ENCODE measurements around the gene CHST10. TPM values are rescaled to one million over a fixed set of nuclear protein-coding genes. Genes with fewer than 3 reads are reported as not detected.
"Not testable (repeated sequence)": the region's sequence is repeated elsewhere in the genome, so short reads cannot be mapped to it uniquely, and the experiment has no call there.

Gene CHST10
- total RNA-seq, 2 donors from 2014 or later: 3.3 to 9.9 TPM

GRCh38 chr2:100393362-100393761 lies 24.1 kb downstream of the CHST10 start:
- Mint-ChIP-seq H3K4me1 (no peaks in the 10 kb centered on the region), H3K36me3 (ENCODE audit: low read depth) (peaks cover 8% of the 10 kb centered on the region), H3K27me3 (no peaks in the 10 kb centered on the region), H3K4me3 (no peak overlapping the region), H3K27ac (no peak overlapping the region), H3K9me3 (no peaks in the 10 kb centered on the region)
- no peak for ATAC-seq (replicated peaks)

DNA sequence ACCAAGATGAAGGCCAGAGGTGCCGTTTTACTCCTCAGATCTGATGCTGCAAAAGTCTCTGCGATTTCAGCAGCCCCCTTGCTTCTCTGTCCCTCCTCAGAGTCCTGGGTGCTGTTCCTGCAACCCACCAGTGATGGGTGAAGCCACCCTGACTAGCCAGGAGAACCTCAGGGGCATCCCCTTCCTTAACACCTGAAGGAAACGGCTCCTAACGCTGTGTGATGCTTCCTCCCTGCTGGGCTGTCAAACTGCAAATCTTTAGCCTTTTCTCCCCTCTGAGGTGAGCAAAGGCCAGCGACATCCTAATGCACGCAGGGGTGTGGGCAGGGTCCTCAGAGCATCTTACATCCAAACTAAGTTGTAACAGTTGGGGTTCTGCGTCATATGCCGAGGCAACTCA lies 24.8 kb downstream of the CHST10 start:
- Mint-ChIP-seq H3K9me3 (no peaks in the 10 kb centered on the region), H3K4me1 (no peaks in the 10 kb centered on the region), H3K4me3 (no peak overlapping the region), H3K36me3 (ENCODE audit: low read depth) (peaks cover 8% of the 10 kb centered on the region), H3K27me3 (no peaks in the 10 kb centered on the region), H3K27ac (no peak overlapping the region)
- ATAC-seq (replicated peaks): no peak

- H3K27ac Mint-ChIP-seq: no peak overlapping the region
- peaks cover 8% of the 10 kb centered on the region for H3K36me3 Mint-ChIP-seq (ENCODE audit: low read depth)
- ATAC-seq (replicated peaks): no peak
- H3K27me3 Mint-ChIP-seq: no peaks in the 10 kb centered on the region
- H3K4me3 Mint-ChIP-seq: no peak overlapping the region
- H3K4me1 Mint-ChIP-seq: no peaks in the 10 kb centered on the region
- no peaks in the 10 kb centered on the region for H3K9me3 Mint-ChIP-seq
Measured at GRCh38 chr2:100391735-100392515, 25.5 kb downstream of the CHST10 start.

- Mint-ChIP-seq H3K4me1 (no peaks in the 10 kb centered on the region), H3K27me3 (no peaks in the 10 kb centered on the region), H3K4me3 (no peak overlapping the region), H3K27ac (no peak overlapping the region), H3K9me3 (no peaks in the 10 kb centered on the region), H3K36me3 (ENCODE audit: low read depth) (peaks cover 8% of the 10 kb centered on the region)
- ATAC-seq (replicated peaks): no peak
Measured at GRCh38 chr2:100390001-100390940, 27.2 kb downstream of the CHST10 start.

GRCh38 chr2:100388703-100389102 lies 28.8 kb downstream of the CHST10 start:
- H3K27me3 Mint-ChIP-seq: no peaks in the 10 kb centered on the region
- no peaks in the 10 kb centered on the region for H3K9me3 Mint-ChIP-seq
- H3K27ac Mint-ChIP-seq: no peak overlapping the region
- peaks cover 4% of the 10 kb centered on the region for H3K36me3 Mint-ChIP-seq (ENCODE audit: low read depth)
- H3K4me1 Mint-ChIP-seq: no peaks in the 10 kb centered on the region
- no peak overlapping the region for H3K4me3 Mint-ChIP-seq
- ATAC-seq (replicated peaks): no peak

DNA sequence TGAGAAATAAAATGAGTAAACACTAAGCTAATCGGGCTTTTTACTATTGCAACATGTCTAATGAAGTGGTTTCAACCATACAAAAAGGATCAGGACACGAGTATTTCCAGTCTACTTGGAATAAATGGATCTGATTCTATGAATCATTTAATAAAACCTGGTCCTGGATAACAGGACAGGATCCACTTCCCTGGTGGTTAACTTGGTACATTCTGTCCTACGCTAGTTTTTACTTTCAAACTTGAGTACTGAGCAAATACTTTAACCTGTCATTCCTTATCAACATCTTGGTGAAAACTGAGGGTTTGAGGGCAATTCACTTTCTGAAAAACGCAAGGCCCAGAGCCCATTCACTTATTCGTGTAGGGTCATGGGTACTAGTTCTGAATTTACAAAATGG lies 33.5 kb downstream of the CHST10 start:
- Mint-ChIP-seq H3K27me3 (peaks cover 3% of the 10 kb centered on the region), H3K4me3 (no peak overlapping the region), H3K4me1 (no peaks in the 10 kb centered on the region), H3K36me3 (ENCODE audit: low read depth) (no peaks in the 10 kb centered on the region), H3K9me3 (no peaks in the 10 kb centered on the region), H3K27ac (no peak overlapping the region)
- ATAC-seq (replicated peaks): no peak

DNA sequence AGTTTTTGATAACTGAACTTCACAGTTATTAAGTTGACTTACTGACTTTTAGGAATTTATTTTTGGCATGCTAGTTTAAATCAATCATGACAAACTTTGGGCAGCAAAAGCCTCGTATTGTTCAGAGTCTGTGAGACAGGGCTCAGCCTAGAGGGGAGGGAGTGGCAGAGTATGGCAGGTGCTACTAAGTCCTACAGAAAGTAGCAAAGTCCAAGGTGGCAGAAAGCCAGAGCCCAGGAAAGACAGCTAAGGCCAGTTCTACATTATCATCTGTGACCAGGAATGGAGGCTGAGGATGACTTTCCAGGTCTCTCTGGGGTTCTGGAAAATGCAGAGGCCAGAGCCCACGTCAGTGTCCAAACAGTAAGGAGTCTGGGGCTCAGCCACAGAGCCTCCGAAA lies 34.2 kb downstream of the CHST10 start:
- no peaks in the 10 kb centered on the region for H3K4me1 Mint-ChIP-seq
- no peaks in the 10 kb centered on the region for H3K36me3 Mint-ChIP-seq (ENCODE audit: low read depth)
- no peak for ATAC-seq (replicated peaks)
- H3K4me3 Mint-ChIP-seq: no peak overlapping the region
- H3K27me3 Mint-ChIP-seq: peaks cover 7% of the 10 kb centered on the region
- no peak overlapping the region for H3K27ac Mint-ChIP-seq
- no peaks in the 10 kb centered on the region for H3K9me3 Mint-ChIP-seq

GRCh38 chr2:100381240-100381639 lies 36.2 kb downstream of the CHST10 start:
- no peak overlapping the region for H3K4me3 Mint-ChIP-seq
- ATAC-seq (replicated peaks): peak; percentile 39

DNA sequence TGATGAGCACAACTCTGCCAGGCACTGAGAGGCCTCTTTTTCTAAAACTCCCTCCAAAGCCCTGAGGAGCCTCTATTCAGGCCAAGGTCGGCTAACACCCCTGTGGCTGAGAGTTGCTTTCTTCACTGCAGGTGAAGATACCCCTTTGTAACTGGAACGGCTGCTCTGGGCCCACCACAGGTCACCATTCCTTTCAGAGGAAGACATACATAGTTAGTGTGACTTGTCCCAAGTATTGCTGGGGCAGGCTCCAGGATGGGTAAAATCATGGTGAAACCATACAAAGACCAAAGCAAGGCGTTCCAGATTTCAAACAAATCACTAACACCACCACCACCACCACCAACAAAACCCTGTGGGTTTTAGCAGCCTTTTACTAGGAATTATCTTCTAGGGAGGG lies 36.8 kb downstream of the CHST10 start:
- Mint-ChIP-seq H3K4me3 (no peak overlapping the region), H3K4me1 (no peaks in the 10 kb centered on the region), H3K9me3 (no peaks in the 10 kb centered on the region), H3K27me3 (peaks cover 7% of the 10 kb centered on the region), H3K27ac (no peak overlapping the region), H3K36me3 (ENCODE audit: low read depth) (no peaks in the 10 kb centered on the region)
- no peak for ATAC-seq (replicated peaks)

More at GRCh38 chr2:100381240-100381639, 36.2 kb downstream of the CHST10 start:
- Mint-ChIP-seq H3K27ac (no peak overlapping the region), H3K9me3 (no peaks in the 10 kb centered on the region), H3K36me3 (ENCODE audit: low read depth) (no peaks in the 10 kb centered on the region), H3K27me3 (peaks cover 7% of the 10 kb centered on the region), H3K4me1 (no peaks in the 10 kb centered on the region)

GRCh38 chr2:100376836-100377235 lies 40.6 kb downstream of the CHST10 start:
- ATAC-seq (replicated peaks): no peak
- Mint-ChIP-seq H3K4me1 (no peaks in the 10 kb centered on the region), H3K9me3 (peaks cover under 1% of the 10 kb centered on the region), H3K36me3 (ENCODE audit: low read depth) (no peaks in the 10 kb centered on the region), H3K27me3 (peaks cover 11% of the 10 kb centered on the region), H3K4me3 (no peak overlapping the region), H3K27ac (no peak overlapping the region)

DNA sequence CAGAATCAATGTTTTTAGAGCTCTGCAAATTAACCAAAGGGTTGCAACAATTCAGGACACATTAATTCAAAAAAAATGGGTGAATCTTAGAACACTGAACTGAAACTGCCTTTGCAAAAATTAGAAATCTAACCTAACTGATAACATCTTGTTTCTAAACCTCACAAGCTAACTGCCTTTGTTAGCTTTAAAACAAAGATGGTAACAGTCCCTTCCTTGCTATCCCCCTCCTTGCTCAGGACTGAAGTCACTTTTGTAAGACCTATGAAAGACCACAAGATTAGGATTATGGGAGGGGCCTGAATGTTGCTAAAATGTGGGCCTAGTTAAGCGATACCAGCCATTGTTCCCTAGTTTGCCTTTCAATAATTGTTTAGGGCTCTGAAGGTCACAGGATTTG lies 50.3 kb downstream of the CHST10 start:
- peaks cover 37% of the 10 kb centered on the region for H3K27me3 Mint-ChIP-seq
- no peak for ATAC-seq (replicated peaks)
- H3K9me3 Mint-ChIP-seq: peaks cover 21% of the 10 kb centered on the region
- H3K4me3 Mint-ChIP-seq: no peak overlapping the region
- H3K36me3 Mint-ChIP-seq (ENCODE audit: low read depth): no peaks in the 10 kb centered on the region
- H3K4me1 Mint-ChIP-seq: no peaks in the 10 kb centered on the region
- no peak overlapping the region for H3K27ac Mint-ChIP-seq

GRCh38 chr2:100365434-100365833 lies 52.0 kb downstream of the CHST10 start:
- no peak overlapping the region for H3K4me3 Mint-ChIP-seq
- no peak for ATAC-seq (replicated peaks)
- H3K9me3 Mint-ChIP-seq: peaks cover 18% of the 10 kb centered on the region
- H3K27me3 Mint-ChIP-seq: peaks cover 28% of the 10 kb centered on the region
- H3K27ac Mint-ChIP-seq: no peak overlapping the region
- no peaks in the 10 kb centered on the region for H3K36me3 Mint-ChIP-seq (ENCODE audit: low read depth)
- H3K4me1 Mint-ChIP-seq: no peaks in the 10 kb centered on the region

GRCh38 chr2:100362269-100362668 lies 55.2 kb downstream of the CHST10 start:
- H3K4me1 Mint-ChIP-seq; H3K36me3 Mint-ChIP-seq (ENCODE audit: low read depth); ATAC-seq (replicated peaks); H3K27ac Mint-ChIP-seq; H3K4me3 Mint-ChIP-seq: not testable (repeated sequence)
- Mint-ChIP-seq H3K9me3 (peaks cover 15% of the 10 kb centered on the region), H3K27me3 (peaks cover 25% of the 10 kb centered on the region)

- Mint-ChIP-seq H3K27me3 (peaks cover 37% of the 10 kb centered on the region), H3K27ac (no peak overlapping the region), H3K36me3 (ENCODE audit: low read depth) (no peaks in the 10 kb centered on the region), H3K9me3 (peaks cover 15% of the 10 kb centered on the region), H3K4me3 (no peak overlapping the region), H3K4me1 (no peaks in the 10 kb centered on the region)
- ATAC-seq (replicated peaks): no peak
Measured at GRCh38 chr2:100359576-100359975, 57.9 kb downstream of the CHST10 start.

DNA sequence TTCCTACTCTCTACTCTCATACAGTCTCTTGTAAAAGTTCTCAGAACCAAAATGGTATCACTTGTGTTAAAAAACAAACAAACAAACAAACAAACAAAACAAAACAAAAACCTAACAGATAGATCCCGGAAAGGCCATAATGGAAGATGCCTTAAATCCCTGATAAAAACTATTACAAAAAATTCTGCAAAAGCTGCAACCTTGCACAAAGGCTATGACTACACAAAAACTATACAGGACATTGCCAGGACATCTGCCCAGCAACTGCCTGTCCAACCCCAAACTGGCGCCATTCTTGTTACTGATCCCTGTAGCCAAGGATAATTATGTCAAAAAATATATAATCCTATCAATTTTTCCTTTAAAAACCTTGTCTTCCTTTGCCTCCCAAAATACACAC lies 58.9 kb downstream of the CHST10 start:
- Mint-ChIP-seq H3K27me3 (peaks cover 38% of the 10 kb centered on the region), H3K4me3 (no peak overlapping the region), H3K36me3 (ENCODE audit: low read depth) (no peaks in the 10 kb centered on the region), H3K27ac (no peak overlapping the region), H3K4me1 (no peaks in the 10 kb centered on the region), H3K9me3 (peaks cover 15% of the 10 kb centered on the region)
- ATAC-seq (replicated peaks): no peak

All from activated T-helper 17 cell treated with anti-CD3 and anti-CD28 coated beads, Interleukin-2, amount 50 U/mL, for 72 hours (primary cell).